Measurements from ENCODE around the gene GPR12.

GPR12 gene, protein sequence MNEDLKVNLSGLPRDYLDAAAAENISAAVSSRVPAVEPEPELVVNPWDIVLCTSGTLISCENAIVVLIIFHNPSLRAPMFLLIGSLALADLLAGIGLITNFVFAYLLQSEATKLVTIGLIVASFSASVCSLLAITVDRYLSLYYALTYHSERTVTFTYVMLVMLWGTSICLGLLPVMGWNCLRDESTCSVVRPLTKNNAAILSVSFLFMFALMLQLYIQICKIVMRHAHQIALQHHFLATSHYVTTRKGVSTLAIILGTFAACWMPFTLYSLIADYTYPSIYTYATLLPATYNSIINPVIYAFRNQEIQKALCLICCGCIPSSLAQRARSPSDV

DNA sequence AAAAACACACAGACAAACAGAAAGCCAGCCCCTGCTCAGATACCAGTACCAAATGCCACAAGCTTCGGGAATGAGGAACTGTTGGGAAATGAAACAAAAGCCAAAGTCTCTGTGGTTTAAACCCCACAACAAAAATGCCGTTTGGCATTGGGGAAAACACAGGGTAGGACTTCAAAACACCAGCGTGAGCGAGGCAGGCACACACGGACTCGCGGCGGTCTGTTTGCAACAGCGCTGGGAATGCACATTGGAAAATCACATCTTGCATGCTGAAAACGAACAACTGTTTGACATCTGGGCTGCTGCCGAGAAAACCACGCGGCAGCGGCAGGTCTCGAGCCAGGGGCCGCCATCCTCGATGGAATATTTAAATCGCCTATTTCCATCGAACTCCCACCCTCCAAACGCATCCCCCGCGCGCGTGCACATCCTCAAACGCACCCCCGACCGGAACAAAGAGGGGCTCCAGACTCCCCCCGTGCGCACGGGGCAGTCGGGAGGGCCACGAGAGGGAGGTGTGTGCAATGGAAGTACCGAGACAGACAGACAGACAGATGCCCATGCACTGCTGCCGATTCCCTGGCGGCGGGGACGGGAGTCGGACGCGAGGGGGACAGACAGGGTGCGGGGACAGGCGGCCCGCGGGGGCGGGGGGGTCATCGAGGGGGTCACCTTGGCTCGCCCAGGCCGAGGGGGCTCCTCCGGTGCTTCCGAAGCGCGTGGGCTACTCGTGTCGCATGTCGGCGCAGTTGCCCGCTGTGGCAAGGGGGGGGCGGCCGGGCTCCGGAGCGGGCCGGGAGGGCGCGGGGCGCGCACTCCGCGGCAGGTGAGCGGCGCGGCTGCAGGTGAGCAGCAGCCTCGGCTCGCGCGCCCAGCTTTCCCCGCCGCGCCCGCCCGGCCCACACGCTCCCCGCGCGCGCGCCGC is at the start of gene GPR12:
Gene GPR12 (minus strand): TSS at position 880 of the 925 bp plus-strand sequence. CDS start 959 bp downstream, outside the sequence.
- DNase-seq (ENCODE audit: low read depth, low spot score): no peak

DNA sequence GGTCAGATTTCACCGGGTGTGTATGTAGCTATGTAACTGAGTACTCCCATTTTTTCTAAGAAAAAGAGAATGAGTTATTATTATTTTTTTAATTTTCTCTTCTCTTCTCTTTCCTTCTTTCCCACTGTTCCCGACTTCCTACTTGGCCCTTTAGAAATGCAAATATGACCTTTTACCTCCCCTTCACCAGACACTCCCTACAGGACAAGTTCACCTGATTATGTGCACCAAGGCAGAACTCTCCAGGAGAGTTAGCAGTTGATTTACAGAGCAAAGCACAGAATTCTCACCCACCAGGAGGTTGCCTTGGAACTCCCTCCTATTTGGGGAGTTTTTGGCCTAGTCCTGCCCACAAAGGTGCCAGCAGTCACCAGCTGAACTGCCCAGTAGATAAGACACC is 49.5 kb upstream of the GPR12 start:
- DNase-seq (ENCODE audit: low read depth, low spot score): no peak

DNA sequence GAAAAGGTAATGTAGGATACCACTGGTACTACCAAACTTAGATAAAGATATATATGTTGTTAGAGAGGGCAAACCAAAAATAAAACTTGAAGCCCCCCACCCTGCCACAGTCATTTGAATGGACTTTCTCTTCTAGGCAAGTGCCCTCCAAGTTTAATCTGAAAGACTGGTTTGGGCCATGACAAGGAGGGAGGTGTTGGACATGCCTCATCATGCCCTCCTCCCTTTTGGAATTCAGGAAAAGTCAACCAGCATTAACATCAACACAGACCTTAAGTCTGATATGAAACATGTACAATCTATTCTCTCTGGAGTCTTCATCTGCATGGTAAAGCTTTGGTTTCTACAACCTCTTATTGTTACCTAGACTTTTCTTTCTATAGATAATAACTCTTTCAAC is 46.3 kb upstream of the GPR12 start:
- DNase-seq (ENCODE audit: low read depth, low spot score): no peak

GRCh38 chr13:26787961-26788360 is 27.4 kb upstream of the GPR12 start:
- no peak for DNase-seq (ENCODE audit: low read depth, low spot score)

GRCh38 chr13:26786651-26787295 is 26.2 kb upstream of the GPR12 start:
- no peak for DNase-seq (ENCODE audit: low read depth, low spot score)

GRCh38 chr13:26785838-26786630 is 25.4 kb upstream of the GPR12 start:
- no peak for DNase-seq (ENCODE audit: low read depth, low spot score)

DNA sequence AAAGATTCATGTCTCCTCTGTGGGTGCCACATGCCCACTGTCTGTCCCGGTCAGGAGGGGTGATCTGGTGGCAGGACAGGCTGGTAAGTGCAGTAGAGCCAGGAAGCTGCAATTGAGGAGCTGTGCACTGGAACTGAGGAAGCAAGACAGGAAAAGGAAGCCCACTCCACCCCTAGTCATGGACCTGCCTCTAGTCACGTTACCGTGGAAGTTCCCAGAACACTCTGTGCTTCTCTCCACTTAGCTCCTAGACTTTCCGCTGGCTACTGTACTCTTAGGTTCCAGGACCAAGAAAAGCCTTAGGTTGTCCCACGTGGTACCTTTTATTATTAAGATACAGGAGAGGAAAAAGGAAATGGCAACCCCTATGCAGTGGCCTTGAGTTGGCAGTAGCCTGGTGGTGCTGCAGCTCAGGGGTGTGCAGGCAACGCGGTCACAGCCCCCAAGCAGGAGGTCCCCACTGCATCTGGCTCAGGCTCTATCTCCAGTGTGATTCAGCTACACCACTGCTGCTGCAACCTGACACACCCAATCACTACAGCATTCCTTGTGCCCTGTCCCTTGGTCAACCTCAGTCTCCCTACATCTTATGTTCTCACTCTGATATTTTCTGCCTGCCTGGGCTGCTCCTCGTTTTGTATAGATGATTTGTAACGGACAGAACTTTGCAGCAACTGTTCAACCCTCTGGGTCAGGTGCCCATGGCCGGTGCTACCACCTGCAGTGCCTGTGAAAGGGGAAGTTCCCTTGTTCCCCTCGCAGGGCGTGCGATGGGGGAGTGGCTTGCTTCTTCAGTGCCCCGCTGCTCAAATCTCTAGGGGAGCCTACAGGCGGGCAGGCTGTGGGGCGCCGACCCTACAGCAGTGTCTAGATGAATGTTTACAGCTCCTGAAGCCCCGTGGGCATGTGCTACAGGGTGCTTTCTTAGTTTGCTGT is 24.4 kb upstream of the GPR12 start:
- no peak for DNase-seq (ENCODE audit: low read depth, low spot score)

- no peak for DNase-seq (ENCODE audit: low read depth, low spot score)
Observed at GRCh38 chr13:26780411-26780810, 19.8 kb upstream of the GPR12 start.

DNA sequence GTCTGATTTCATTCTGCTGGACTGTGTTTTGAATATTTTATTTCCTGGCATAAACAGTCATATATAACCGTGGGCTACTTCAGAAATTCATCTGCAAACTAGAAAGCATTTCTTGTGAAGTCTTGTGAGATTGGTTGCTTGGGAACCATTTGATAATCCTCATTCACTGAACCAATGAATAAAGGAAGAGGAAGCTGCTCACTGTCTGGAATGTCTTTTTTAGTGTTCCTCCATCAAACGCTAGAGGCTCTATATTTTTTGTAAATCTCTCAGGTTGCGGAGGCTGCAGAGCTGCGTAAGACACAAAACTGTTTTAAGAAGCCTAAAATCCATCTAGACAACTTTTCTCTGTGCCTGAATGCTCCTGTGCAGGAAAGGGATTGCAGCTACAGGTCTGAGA is 18.7 kb upstream of the GPR12 start:
- no peak for DNase-seq (ENCODE audit: low read depth, low spot score)

DNA sequence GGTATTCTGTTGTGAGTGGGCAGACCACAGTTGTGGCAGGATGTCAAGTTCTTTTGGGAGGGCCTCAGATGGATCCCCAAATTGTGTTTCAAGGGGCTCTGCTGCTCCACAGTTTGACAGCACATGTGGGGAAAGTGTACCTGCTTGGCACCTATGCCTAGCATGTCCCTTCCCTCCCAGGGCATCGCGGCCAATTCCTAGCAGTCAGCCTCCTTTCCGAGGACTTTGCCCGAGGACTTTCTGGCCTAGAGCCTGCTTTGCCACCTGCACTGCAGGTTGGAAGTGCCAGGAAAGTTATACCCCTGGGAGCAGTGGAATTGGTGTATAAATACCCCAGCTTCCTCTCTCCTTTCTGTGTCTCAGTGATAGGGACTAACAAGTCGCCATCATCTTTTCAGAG is 11.9 kb upstream of the GPR12 start:
- DNase-seq (ENCODE audit: low read depth, low spot score): no peak

GRCh38 chr13:26771796-26772195 is 11.2 kb upstream of the GPR12 start:
- DNase-seq (ENCODE audit: low read depth, low spot score): no peak

DNA sequence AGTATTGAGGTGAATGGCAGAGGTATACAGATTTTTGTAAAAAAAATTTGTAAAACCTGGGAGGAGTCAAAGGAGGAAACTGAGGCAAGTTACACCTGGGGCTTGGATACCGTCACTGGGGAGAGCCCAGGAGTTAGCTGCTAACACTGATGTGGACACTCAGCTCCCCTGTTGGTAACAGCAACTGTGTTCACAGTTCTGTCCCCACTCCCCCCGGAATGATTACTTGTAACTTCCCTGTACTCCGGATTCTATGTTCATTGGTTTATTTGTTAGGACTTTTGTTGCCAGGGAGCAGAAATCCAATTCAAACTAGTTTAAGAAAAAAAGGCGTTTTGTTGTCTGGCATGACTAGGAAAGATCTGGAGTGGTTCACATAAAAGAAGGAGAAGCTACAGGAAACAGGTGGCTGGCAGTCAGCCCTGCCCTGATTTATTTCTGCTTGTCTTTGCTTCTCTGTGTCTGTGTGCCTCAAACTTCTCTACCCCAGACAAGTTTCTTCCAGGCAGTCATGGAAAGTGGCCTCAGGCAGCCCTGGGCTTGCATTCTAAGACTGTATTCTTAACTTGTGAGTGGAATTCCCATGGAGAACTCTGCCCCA is 2.3 kb upstream of the GPR12 start:
- no peak for DNase-seq (ENCODE audit: low read depth, low spot score)

- no peak for DNase-seq (ENCODE audit: low read depth, low spot score)
Observed at GRCh38 chr13:26760832-26761582, 421 bp upstream of the GPR12 start.

DNA sequence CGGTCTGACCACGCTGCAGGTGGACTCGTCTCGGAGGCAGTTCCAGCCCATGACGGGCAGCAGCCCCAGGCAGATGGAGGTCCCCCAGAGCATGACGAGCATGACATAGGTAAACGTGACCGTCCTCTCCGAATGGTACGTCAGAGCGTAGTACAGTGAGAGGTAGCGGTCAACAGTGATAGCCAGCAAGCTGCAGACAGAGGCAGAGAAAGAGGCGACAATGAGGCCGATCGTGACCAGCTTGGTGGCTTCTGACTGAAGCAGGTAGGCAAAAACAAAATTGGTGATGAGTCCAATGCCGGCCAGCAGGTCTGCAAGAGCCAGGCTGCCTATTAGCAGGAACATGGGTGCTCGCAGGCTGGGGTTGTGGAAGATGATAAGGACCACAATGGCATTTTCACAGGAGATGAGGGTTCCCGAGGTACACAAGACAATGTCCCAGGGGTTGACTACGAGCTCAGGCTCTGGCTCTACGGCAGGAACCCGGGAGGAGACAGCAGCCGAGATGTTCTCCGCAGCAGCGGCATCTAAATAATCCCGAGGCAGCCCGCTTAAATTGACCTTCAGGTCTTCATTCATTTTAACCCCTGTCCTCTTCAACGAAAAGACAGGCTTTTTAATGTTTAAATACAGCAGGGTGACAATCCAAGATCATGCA is 1.2 kb downstream of the GPR12 start:
- no peak for DNase-seq (ENCODE audit: low read depth, low spot score)

DNA sequence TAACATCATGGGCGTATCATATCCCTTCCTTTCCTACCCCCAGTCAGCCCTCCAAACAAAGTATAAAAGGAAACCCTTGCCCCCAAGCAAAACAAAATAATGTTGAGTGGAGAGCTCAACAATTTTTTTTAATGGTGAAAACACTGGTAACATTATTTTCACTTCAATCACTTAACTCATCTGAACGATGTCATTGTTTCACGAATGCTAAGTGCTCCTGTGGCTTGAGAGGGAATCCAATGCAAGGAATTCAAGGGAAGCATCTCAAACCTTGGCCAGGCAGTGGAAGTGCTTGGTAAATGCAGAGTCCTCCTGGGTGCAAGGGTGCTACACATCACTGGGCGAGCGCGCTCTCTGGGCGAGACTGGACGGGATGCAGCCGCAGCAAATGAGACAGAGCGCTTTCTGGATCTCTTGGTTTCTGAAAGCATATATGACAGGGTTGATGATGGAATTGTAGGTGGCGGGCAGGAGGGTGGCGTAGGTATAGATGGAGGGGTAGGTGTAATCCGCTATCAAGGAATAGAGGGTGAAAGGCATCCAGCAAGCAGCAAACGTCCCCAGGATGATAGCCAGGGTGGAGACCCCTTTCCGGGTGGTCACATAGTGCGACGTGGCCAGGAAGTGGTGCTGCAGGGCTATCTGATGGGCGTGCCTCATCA is 2.0 kb downstream of the GPR12 start:
- no peak for DNase-seq (ENCODE audit: low read depth, low spot score)

GRCh38 chr13:26756961-26757360 is 3.6 kb downstream of the GPR12 start:
- no peak for DNase-seq (ENCODE audit: low read depth, low spot score)

DNA sequence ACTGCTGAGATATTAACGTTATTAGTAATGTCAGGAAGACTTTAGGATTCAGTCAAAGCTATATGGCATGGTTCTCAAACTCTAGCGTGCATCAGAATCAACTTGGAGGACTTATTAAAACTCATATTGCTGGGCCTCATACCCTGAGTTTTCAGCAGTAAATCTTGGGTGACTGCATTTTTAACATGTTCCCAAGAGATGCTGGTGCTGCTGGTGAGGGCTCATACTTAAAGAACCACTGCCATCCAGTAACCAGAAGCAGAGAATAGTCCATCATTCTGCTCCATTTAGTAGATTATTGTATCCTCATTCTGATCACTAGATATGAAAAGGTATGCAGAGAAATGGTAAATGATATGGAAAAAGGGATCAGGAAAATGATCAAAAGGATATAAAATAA is 7.9 kb downstream of the GPR12 start:
- DNase-seq (ENCODE audit: low read depth, low spot score): no peak

DNA sequence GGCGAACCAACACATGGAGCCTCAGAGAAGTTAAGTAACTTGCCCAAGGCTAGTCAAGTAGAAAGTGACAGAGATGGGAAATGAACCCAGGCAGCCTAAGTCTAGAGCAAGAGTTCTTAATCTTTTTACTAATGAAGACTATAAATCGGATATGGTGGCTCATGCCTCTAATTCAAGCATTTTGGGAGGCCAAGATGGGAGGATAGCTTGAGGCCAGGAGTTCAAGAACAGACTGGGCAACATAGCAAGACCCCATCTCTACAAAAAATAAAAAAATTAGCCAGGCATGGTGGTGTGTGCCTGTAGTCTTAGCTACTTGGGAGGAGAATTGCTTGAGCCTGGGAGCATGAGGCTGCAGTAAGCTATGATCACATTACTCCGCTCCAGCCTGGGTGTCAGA is 10.7 kb downstream of the GPR12 start:
- no peak for DNase-seq (ENCODE audit: low read depth, low spot score)
